HG03095 (cell line): Measurements from ENCODE around the gene SART3.
"Not testable (repeated sequence)": the region's sequence is repeated elsewhere in the genome, so short reads cannot be mapped to it uniquely, and the experiment has no call there.

Experiments used
- ATAC-seq: cut with Tn5 transposase; IDR thresholded peaks from one replicate; pipeline ENCODE4 v1.9.1; 2021; ENCODE audit warnings: moderate library complexity; ENCODE audit not compliant: unreplicated experiment

Gene SART3

GRCh38 chr12:108597559-108598471 lies 36.8 kb upstream of the SART3 start, which contains the start of gene TMEM119:
Gene TMEM119 (minus strand): TSS chr12:108598084. CDS start chr12:108592383, 5,701 bp downstream.
- ATAC-seq = no peak

GRCh38 chr12:108596854-108597558 lies 36.0 kb upstream of the SART3 start:
- ATAC-seq = no peak

- no peak for ATAC-seq
Measured at GRCh38 chr12:108595711-108596647, 35.0 kb upstream of the SART3 start.

GRCh38 chr12:108594960-108595710 lies 34.2 kb upstream of the SART3 start:
- no peak for ATAC-seq

GRCh38 chr12:108594323-108594903 lies 33.4 kb upstream of the SART3 start:
- ATAC-seq = no peak

- no peak for ATAC-seq
Measured at GRCh38 chr12:108592033-108592909, 31.3 kb upstream of the SART3 start.

GRCh38 chr12:108591267-108591980 lies 30.5 kb upstream of the SART3 start:
- ATAC-seq = no peak

- ATAC-seq = not testable (repeated sequence)
Measured at GRCh38 chr12:108590463-108590862, 29.5 kb upstream of the SART3 start.

GRCh38 chr12:108589840-108590229 lies 28.9 kb upstream of the SART3 start:
- ATAC-seq = no peak

- no peak for ATAC-seq
Measured at GRCh38 chr12:108589028-108589839, 28.3 kb upstream of the SART3 start.

GRCh38 chr12:108587826-108588225 lies 26.9 kb upstream of the SART3 start:
- no peak for ATAC-seq

- ATAC-seq = no peak
Measured at GRCh38 chr12:108586306-108586705, 25.3 kb upstream of the SART3 start.

GRCh38 chr12:108585864-108586263 lies 24.9 kb upstream of the SART3 start:
- no peak for ATAC-seq

GRCh38 chr12:108584456-108585065 lies 23.6 kb upstream of the SART3 start:
- ATAC-seq = no peak

- ATAC-seq = no peak
Measured at GRCh38 chr12:108583991-108584390, 23.0 kb upstream of the SART3 start.

GRCh38 chr12:108582978-108583770 lies 22.2 kb upstream of the SART3 start:
- ATAC-seq = no peak
